HFFc6 (cell line): Measurements from ENCODE around the gene SDR39U1. TPM values are rescaled to one million over a fixed set of nuclear protein-coding genes. Genes with fewer than 3 reads are reported as not detected.
A peak's percentile ranks its signal among the peaks of the same experiment; 100 is the strongest.

Source experiments
- DNase-seq: peaks from one replicate; pipeline ENCODE4 v3.0.0-alpha.2; 2018
- H3K27ac Mint-ChIP-seq: 2 replicates; pipeline ENCODE4 v1.8.0; 2020; ENCODE audit warnings: mild to moderate bottlenecking, mixed read lengths
- H3K27me3 Mint-ChIP-seq: 2 replicates; pipeline ENCODE4 v1.8.0; 2021; ENCODE audit warnings: mild to moderate bottlenecking, moderate library complexity, mixed read lengths; ENCODE audit not compliant: insufficient read depth
- H3K36me3 Mint-ChIP-seq: 2 replicates; pipeline ENCODE4 v1.8.0; 2021; ENCODE audit warnings: low read depth, mixed read lengths
- H3K4me1 Mint-ChIP-seq: 2 replicates; pipeline ENCODE4 v1.8.0; 2020; ENCODE audit warnings: low read depth, mixed read lengths
- H3K4me3 Mint-ChIP-seq: 2 replicates; pipeline ENCODE4 v1.8.0; 2020; ENCODE audit warnings: mild to moderate bottlenecking, moderate library complexity, mixed read lengths
- H3K9me3 Mint-ChIP-seq: 2 replicates; pipeline ENCODE4 v1.8.0; 2020; ENCODE audit warnings: mild to moderate bottlenecking, mixed read lengths
- total RNA-seq, 6 experiments: library from RNA; stranded (reverse); fragmentation: NEBNext Ultra II Directional; extraction: Animal tissue kit (Norgen Biotek cat#: 25700); gene quantifications; 2 replicates in 1 of 6; 3 replicates in 5 of 6; pipeline ENCODE4 v1.2.3, GENCODE V29; 2021
- TF ChIP-seq, protein P1 (sequence below): fragments of 200-600 bp; sonication (generic); IDR thresholded peaks from 2 replicates; pipeline ENCODE4 v1.5.0; 2021; ENCODE audit warnings: antibody characterized with exemption, mild to moderate bottlenecking

Gene SDR39U1
- total RNA-seq, 6 experiments from 2014 or later = 29.6 to 35.7 (median 31.6) TPM

GRCh38 chr14:24428628-24429394, 13.8 kb downstream of the SDR39U1 start:
- TF ChIP-seq, protein P1, sequence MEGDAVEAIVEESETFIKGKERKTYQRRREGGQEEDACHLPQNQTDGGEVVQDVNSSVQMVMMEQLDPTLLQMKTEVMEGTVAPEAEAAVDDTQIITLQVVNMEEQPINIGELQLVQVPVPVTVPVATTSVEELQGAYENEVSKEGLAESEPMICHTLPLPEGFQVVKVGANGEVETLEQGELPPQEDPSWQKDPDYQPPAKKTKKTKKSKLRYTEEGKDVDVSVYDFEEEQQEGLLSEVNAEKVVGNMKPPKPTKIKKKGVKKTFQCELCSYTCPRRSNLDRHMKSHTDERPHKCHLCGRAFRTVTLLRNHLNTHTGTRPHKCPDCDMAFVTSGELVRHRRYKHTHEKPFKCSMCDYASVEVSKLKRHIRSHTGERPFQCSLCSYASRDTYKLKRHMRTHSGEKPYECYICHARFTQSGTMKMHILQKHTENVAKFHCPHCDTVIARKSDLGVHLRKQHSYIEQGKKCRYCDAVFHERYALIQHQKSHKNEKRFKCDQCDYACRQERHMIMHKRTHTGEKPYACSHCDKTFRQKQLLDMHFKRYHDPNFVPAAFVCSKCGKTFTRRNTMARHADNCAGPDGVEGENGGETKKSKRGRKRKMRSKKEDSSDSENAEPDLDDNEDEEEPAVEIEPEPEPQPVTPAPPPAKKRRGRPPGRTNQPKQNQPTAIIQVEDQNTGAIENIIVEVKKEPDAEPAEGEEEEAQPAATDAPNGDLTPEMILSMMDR = no peak
- Mint-ChIP-seq H3K4me3 (peak overlapping the region; percentile 86; the same call in 1 of the 2 replicates), H3K9me3 (no peaks in the 10 kb centered on the region), H3K27me3 (peaks cover 2% of the 10 kb centered on the region), H3K36me3 (peaks cover 8% of the 10 kb centered on the region), H3K27ac (peak overlapping the region; percentile 96), H3K4me1 (peaks cover 52% of the 10 kb centered on the region)
- DNase-seq = no peak

DNA sequence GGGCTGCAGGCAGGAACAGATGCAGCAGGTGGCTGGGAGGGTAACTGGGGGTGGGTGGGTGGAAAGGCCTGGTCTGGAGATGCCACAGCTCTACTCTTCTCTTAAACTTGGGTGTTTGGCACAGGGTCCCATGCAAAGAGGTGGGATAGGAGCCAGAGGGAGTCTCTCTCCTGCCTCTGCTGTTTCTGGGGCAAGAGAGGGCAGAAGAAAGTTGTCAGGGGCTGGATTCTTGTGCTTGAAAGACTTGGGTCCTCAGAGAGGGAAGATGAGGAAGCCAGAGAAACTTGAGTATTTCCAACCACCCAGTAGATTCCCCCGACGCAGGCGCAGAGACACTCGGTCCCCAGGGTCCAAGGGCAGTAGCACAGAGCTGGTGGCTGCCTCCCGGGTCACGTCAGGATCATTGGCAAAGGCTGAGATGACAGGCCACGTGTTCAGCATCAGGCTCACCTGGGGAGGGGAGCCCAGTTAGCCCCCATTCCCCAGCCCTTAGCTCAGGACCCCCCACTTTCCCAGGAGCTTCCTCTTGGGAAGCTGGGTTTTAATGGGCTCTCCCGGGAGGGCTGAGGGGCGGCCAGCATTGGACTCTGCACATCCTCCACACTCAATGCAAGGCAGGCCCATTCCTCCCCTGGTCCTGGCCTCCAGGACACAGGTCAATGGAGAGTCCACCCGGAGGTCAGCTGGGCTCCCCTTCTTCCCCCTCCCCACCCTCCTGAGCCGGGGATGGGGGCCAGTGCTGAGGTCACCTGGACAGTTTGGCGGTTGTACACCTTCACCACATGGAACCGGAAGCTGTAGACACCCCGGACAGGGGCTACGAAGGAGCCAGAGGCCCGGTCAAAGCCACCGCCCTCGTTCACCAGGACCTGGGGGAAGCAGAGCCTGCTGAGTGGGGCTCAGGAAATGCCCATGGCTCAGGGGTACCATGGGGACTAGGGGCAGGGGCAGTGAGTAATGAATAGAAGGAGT, 14.8 kb downstream of the SDR39U1 start:
- peaks cover 45% of the 10 kb centered on the region for H3K4me1 Mint-ChIP-seq
- no peak for DNase-seq
- no peak overlapping the region for H3K4me3 Mint-ChIP-seq
- TF ChIP-seq, protein P1 = no peak
- H3K36me3 Mint-ChIP-seq = peaks cover 8% of the 10 kb centered on the region
- H3K27me3 Mint-ChIP-seq = peaks cover 2% of the 10 kb centered on the region
- no peaks in the 10 kb centered on the region for H3K9me3 Mint-ChIP-seq
- peak overlapping the region; percentile 48; the same call in 1 of the 2 replicates for H3K27ac Mint-ChIP-seq

GRCh38 chr14:24426912-24427536, 15.6 kb downstream of the SDR39U1 start:
- DNase-seq = no peak
- TF ChIP-seq, protein P1 = no peak

DNA sequence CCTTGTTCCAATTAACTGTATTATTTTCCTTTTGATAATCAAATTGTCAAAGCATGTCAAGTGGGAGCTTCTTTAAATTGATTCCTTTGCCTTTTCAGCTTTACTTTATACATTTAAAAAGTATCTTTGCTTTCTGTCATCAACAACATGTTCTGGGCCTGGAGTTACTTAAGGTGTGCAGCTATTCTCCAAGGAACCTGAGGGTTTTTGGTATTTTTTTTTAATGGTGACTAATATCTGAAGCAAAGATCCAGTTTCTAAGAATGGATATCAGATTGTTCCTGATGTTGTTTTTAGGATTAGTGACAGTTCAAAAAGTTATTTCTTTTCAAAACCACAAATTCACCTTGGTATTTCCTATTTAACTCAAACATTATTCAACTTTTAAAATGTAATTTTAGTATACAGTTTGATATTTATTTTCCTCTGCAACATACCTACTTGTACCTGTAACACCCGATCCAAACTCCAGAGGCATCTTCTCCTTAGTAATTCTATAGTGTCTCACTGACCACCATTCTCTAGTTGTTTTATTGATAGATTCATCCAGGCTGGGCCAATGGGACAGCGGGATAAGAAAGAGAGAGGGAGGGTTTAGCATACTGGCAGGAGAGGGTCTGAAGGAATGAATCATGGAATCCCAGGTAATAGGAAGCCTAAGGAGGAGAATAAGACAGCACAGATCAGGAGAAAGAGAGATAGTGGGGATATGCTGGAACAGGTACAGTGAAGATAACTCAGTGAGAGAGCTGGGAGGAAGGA, 16.2 kb downstream of the SDR39U1 start:
- Mint-ChIP-seq H3K4me3 (peak overlapping the region; percentile 6; the same call in 1 of the 2 replicates), H3K27ac (no peak overlapping the region), H3K9me3 (no peaks in the 10 kb centered on the region), H3K36me3 (peaks cover under 1% of the 10 kb centered on the region; the same call in 1 of the 2 replicates), H3K27me3 (peaks cover 2% of the 10 kb centered on the region), H3K4me1 (peaks cover 35% of the 10 kb centered on the region)
- TF ChIP-seq, protein P1 = 0 out of 2 replicates have a peak, but pooled peaks have one; percentile 18
- no peak for DNase-seq

More at GRCh38 chr14:24426912-24427536, 15.6 kb downstream of the SDR39U1 start:
- Mint-ChIP-seq H3K27me3 (peaks cover 2% of the 10 kb centered on the region), H3K36me3 (peaks cover 7% of the 10 kb centered on the region), H3K4me1 (peaks cover 42% of the 10 kb centered on the region), H3K4me3 (no peak overlapping the region), H3K9me3 (no peaks in the 10 kb centered on the region), H3K27ac (no peak overlapping the region)
